Nephron progenitor cell (in vitro differentiated cells): ENCODE data around the gene CLEC2B.

Experiments used
- DNase-seq: peaks from one replicate; pipeline ENCODE4 v3.0.0; 2021
- H3K27ac Mint-ChIP-seq: 2 replicates; pipeline ENCODE4 v1.8.0; 2021; ENCODE audit warnings: mild to moderate bottlenecking, moderate library complexity, mixed read lengths
- H3K27me3 Mint-ChIP-seq: 2 replicates; pipeline ENCODE4 v1.8.0; 2021; ENCODE audit warnings: mild to moderate bottlenecking, low read depth, mixed read lengths; ENCODE audit not compliant: poor library complexity
- H3K36me3 Mint-ChIP-seq: 2 replicates; pipeline ENCODE4 v1.8.0; 2021; ENCODE audit warnings: low read depth, mixed read lengths
- H3K4me1 Mint-ChIP-seq: 2 replicates; pipeline ENCODE4 v1.8.0; 2021; ENCODE audit warnings: mixed read lengths
- H3K4me3 Mint-ChIP-seq: 2 replicates; pipeline ENCODE4 v1.8.0; 2021; ENCODE audit warnings: mild to moderate bottlenecking, moderate library complexity, mixed read lengths
- H3K9me3 Mint-ChIP-seq: 2 replicates; pipeline ENCODE4 v1.8.0; 2021; ENCODE audit warnings: mild to moderate bottlenecking, moderate library complexity, mixed read lengths
- TF ChIP-seq, protein P1 (sequence below): fragments of 200-600 bp; sonication (generic); IDR thresholded peaks from 2 replicates; pipeline ENCODE4 v1.5.0; 2021; ENCODE audit warnings: antibody characterized with exemption

The CLEC2B gene

DNA sequence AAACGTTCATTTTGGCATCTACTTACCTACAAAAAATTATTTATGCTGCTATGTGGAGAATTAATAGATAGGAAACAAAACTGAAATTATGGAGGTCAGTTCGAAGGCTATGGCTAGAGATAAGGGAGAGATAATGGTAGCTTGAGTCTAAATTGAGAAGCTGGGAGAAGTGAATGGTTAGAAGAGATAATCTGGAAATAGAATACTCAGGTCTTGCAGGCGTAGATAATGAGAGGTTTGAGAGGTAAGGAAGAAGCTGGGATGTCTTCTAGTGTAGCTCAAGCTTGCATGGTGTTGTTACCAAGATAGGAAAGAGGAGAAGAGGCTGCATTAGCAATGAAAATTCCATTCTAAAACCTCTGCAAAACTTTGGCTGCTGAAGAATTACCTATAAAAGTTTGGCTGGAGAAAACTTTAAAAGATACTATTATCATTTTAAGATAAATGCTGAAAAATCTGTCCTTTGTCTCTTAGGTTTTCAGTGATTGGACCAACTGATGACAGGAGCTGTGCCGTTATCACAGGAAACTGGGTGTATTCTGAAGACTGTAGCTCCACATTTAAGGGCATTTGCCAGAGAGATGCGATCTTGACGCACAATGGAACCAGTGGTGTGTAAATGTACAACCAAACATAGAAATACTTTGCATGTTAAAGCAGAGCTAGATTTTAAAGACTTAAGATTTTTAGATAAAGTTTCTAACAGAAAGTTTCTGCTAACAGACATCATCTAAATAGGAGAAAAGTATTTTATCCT, 26.2 kb upstream of the CLEC2B start:
- peaks cover 11% of the 10 kb centered on the region for H3K27me3 Mint-ChIP-seq
- peaks cover 6% of the 10 kb centered on the region for H3K4me1 Mint-ChIP-seq
- TF ChIP-seq, protein P1, sequence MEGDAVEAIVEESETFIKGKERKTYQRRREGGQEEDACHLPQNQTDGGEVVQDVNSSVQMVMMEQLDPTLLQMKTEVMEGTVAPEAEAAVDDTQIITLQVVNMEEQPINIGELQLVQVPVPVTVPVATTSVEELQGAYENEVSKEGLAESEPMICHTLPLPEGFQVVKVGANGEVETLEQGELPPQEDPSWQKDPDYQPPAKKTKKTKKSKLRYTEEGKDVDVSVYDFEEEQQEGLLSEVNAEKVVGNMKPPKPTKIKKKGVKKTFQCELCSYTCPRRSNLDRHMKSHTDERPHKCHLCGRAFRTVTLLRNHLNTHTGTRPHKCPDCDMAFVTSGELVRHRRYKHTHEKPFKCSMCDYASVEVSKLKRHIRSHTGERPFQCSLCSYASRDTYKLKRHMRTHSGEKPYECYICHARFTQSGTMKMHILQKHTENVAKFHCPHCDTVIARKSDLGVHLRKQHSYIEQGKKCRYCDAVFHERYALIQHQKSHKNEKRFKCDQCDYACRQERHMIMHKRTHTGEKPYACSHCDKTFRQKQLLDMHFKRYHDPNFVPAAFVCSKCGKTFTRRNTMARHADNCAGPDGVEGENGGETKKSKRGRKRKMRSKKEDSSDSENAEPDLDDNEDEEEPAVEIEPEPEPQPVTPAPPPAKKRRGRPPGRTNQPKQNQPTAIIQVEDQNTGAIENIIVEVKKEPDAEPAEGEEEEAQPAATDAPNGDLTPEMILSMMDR = no peak
- no peak overlapping the region for H3K27ac Mint-ChIP-seq
- H3K36me3 Mint-ChIP-seq = no peaks in the 10 kb centered on the region
- no peaks in the 10 kb centered on the region for H3K9me3 Mint-ChIP-seq
- no peak overlapping the region for H3K4me3 Mint-ChIP-seq
- no peak for DNase-seq

DNA sequence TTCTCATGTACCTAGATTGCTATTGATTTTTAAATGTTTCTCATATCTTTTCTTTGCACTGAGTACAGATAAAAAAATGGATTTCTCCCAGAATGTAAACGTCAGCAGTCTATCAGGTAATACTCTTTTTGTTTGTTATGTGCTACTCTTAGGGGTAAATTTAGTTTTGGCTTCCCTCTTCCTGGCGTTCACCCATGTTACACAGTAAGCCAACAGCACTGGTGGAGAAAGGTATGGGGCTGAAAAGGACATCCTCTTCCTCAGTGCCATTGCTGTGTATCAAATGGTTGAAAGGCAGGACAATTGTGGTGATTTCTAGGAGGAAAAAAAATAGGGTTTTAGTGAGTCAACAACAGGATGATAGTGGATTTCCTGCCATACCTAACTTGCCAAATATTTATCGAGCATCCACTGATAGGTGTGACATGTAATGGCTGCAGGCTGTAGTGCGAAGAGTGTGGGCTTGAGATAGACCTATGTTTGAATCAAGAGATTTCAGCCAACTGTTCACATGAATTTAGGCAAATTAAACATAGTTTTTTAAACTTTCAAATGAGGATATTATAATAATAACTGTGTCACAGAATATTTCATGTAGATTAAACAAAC, 19.6 kb upstream of the CLEC2B start:
- Mint-ChIP-seq H3K27ac (no peak overlapping the region), H3K4me1 (no peaks in the 10 kb centered on the region)

DNA sequence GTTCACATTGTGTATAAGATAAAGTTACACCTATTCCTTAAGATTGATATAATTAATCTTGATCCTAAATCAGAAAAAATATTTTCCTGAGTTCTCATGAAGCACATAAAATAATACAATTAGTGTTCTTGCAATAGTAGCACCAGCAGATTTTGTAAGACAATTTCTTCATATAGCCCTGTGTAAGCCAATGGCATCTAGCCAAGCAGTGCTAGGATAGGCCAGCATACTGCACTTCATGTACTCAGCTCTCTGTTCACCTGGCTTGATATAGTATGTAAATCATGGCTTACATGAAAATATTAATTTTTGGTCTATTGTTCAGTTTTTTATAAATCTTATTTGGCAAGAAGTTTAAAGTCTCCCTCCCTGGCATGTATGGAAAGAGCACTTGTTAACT, 14.0 kb upstream of the CLEC2B start:
- TF ChIP-seq, protein P1 = no peak
- Mint-ChIP-seq H3K4me1 (no peaks in the 10 kb centered on the region), H3K36me3 (no peaks in the 10 kb centered on the region), H3K9me3 (no peaks in the 10 kb centered on the region), H3K4me3 (no peak overlapping the region), H3K27me3 (peaks cover 8% of the 10 kb centered on the region), H3K27ac (no peak overlapping the region)
- no peak for DNase-seq

More for the DNA sequence above, 19.6 kb upstream of the CLEC2B start:
- DNase-seq = no peak
- Mint-ChIP-seq H3K27me3 (peaks cover 3% of the 10 kb centered on the region), H3K9me3 (no peaks in the 10 kb centered on the region), H3K4me3 (no peak overlapping the region), H3K36me3 (no peaks in the 10 kb centered on the region)
- TF ChIP-seq, protein P1 = no peak

DNA sequence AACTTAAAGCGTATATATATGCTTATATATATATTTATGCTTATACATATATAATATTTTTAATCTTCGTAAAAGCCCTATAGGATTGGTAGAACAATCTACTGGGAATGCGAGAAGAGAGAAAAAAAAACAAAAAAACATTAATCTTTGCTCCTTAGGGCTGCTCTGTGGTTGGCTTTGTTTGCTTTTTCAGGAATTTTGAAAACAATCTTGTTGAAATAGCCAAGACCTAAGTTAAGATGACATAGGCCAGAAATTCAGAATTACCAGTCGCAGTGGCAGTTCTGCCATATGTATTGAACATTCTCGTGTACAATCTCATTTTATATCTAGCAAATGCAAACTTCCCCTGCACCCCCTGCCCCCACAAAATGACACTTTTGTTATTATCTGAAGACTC, 12.8 kb upstream of the CLEC2B start:
- TF ChIP-seq, protein P1 = no peak
- Mint-ChIP-seq H3K36me3 (no peaks in the 10 kb centered on the region), H3K27ac (no peak overlapping the region), H3K9me3 (no peaks in the 10 kb centered on the region), H3K27me3 (peaks cover 5% of the 10 kb centered on the region), H3K4me1 (no peaks in the 10 kb centered on the region), H3K4me3 (no peak overlapping the region)
- no peak for DNase-seq

DNA sequence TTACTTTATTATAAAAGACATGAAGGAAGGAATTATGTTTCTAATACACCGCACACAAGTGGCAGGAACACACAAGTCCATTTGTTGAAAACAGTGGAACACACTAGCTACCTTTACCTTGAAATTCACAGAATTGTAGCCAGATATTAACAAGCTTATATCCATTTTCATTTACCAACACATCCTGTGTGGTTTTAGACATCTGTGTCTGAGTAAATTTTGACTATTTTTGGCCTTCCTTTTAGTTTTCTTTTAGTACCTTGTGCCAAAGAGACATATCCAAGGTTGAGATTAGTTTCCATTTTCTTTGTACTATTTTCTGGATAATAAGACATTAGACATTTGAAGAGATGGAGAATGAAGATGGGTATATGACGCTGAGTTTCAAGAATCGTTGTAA, 12.1 kb upstream of the CLEC2B start, which contains the start of gene KLRF2:
Gene KLRF2, plus strand, starts transcription at position 244 of the 400 bp plus-strand sequence. Its CDS starts 107 bp downstream, at position 351.
- H3K27me3 Mint-ChIP-seq = peaks cover 5% of the 10 kb centered on the region
- no peak within 1 kb of the TSS for H3K4me3 Mint-ChIP-seq
- no peaks in the 10 kb centered on the region for H3K9me3 Mint-ChIP-seq
- no peak within 1 kb of the TSS for H3K27ac Mint-ChIP-seq
- H3K4me1 Mint-ChIP-seq = no peaks in the 10 kb centered on the region
- TF ChIP-seq, protein P1 = no peak
- no peaks in the 10 kb centered on the region for H3K36me3 Mint-ChIP-seq
- DNase-seq = no peak
